Adrenal gland (tissue), 5 donors: ENCODE results near the gene RFC2.

Source experiments
- POLR2A ChIP-seq, 2 donors: fragments of 450-650 bp; IDR thresholded peaks; one replicate each; pipeline ENCODE4 v1.6.1; 2017; ENCODE audit warnings: antibody characterized with exemption in 2 of 2, mild to moderate bottlenecking in 2 of 2, moderate library complexity in 1 of 2
- TF ChIP-seq, protein P1 (sequence below), 6 experiments: fragments of 450-650 bp in 4 of 6; fragments of 200-600 bp in 2 of 6; sonication (generic) in 1 of 6; IDR thresholded peaks; 1 replicate in 5 of 6; 2 replicates in 1 of 6; pipeline versions ENCODE4 v1.5.1 to v1.8.0; 2016 to 2021; ENCODE audit warnings: antibody characterized with exemption in 6 of 6, mild to moderate bottlenecking in 2 of 6, moderate library complexity in 1 of 6
- donor health status: DM: no; HTN: no; CAD: no.

DNA sequence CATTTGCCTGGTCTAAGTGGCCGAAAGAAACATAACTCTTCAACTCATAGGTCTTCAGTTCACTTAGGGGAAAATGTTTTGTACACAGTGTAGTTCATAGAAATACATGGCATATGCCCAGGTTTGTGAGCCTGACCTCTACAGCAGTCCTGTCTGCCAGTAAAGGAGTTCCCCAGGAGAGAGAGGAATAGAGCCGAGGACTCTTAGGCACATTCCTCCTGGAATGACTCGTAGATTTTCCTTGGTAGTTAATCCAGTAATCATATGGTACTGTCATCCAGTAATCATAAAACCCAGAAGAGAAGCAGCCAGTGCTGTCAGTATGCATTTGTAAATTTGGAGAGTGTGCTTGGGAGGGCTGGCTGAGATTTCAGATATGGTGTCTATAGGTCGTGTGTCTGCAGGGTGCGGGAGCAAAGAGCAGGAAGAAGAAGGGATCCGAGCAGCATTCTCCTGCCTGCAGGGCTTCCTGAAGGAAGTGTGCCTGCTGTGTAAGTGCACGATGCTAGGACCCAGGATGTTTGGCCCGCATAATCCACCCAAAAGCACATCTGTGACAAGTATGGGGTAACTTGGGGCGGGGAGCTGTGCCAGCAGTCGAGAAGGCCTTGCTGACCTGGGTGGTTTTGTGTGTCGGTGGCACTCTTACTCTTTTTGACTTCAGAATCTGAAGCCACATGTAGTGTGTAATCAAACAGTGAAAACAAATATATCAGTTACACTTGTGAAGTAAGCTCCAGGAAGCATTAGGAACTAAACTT, 66.1 kb downstream of the RFC2 start:
- TF ChIP-seq, protein P1, sequence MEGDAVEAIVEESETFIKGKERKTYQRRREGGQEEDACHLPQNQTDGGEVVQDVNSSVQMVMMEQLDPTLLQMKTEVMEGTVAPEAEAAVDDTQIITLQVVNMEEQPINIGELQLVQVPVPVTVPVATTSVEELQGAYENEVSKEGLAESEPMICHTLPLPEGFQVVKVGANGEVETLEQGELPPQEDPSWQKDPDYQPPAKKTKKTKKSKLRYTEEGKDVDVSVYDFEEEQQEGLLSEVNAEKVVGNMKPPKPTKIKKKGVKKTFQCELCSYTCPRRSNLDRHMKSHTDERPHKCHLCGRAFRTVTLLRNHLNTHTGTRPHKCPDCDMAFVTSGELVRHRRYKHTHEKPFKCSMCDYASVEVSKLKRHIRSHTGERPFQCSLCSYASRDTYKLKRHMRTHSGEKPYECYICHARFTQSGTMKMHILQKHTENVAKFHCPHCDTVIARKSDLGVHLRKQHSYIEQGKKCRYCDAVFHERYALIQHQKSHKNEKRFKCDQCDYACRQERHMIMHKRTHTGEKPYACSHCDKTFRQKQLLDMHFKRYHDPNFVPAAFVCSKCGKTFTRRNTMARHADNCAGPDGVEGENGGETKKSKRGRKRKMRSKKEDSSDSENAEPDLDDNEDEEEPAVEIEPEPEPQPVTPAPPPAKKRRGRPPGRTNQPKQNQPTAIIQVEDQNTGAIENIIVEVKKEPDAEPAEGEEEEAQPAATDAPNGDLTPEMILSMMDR (IDR thresholded peaks at IDR 0.05), result no peak
- TF ChIP-seq POLR2A (IDR thresholded peaks at IDR 0.05), result no peak
